Measurements from ENCODE around the gene CIDEA. TPM values are rescaled to one million over a fixed set of nuclear protein-coding genes. Genes with fewer than 3 reads are reported as not detected.

Gene CIDEA
- total RNA-seq, 4 donors from 2014 or later, result not detected

DNA sequence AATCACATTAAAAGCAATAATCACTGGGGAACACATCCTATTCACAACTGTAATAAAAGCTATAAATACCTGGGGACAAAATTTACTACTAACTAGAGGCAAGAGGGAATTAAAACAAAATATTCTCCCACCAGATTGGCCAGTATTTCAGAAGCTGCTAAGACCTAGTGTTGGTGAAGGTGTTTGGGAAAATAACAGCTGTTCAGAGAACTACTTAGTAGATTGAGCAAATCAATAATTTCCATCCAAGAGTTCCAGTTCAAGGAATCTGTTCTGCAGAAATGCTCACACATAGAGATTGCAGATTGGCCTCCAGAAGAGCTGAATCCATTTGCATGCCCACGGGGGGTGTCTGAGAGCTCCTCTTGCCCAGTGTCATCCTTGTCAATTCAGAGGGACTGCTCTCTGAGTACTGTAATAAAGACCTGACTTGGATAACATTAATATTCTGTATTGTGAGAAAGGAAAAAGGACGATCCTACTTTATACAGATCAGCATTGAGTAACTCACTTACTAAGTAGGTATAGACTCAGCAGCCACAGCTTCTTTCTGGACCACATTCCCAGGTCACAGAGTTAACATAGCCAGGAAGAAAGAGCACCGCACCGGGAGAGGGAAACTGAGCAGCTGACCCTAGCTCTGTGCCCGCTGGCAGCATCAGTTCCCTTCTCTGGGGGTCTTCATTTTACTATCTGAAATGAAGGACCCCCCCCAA lies 59.5 kb downstream of the CIDEA start:
- Histone ChIP-seq H3K4me3 (peak overlapping the region in 1 of 4 donors; percentile 9), H3K4me1 (peaks cover 70 to 89% (median 82%) of the 10 kb centered on the region in 4 donors), H3K27ac (replicated peaks in 1 of 4) (peak overlapping the region; percentile 77 to 100 (median 82)), H3K36me3 (peaks cover 15 to 64% (median 31%) of the 10 kb centered on the region in 4 donors), H3K27me3 (no peaks in the 10 kb centered on the region), H3K9me3 (peaks cover 0 to 7% (median 4%) of the 10 kb centered on the region in 4 donors)
- DNase-seq (ENCODE audit: extremely low spot score), result no peak
- TF ChIP-seq, protein P1, sequence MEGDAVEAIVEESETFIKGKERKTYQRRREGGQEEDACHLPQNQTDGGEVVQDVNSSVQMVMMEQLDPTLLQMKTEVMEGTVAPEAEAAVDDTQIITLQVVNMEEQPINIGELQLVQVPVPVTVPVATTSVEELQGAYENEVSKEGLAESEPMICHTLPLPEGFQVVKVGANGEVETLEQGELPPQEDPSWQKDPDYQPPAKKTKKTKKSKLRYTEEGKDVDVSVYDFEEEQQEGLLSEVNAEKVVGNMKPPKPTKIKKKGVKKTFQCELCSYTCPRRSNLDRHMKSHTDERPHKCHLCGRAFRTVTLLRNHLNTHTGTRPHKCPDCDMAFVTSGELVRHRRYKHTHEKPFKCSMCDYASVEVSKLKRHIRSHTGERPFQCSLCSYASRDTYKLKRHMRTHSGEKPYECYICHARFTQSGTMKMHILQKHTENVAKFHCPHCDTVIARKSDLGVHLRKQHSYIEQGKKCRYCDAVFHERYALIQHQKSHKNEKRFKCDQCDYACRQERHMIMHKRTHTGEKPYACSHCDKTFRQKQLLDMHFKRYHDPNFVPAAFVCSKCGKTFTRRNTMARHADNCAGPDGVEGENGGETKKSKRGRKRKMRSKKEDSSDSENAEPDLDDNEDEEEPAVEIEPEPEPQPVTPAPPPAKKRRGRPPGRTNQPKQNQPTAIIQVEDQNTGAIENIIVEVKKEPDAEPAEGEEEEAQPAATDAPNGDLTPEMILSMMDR (IDR thresholded peaks at IDR 0.05), result no peak
- no peak for TF ChIP-seq POLR2A (IDR thresholded peaks at IDR 0.05; ENCODE audit: low read depth)
- no peak for TF ChIP-seq POLR2AphosphoS5 (IDR thresholded peaks at IDR 0.05)
- TF ChIP-seq EP300 (IDR thresholded peaks at IDR 0.05), result no peak
- intact Hi-C loops (cut with DNase I), result no loop called here
- 57% methylated on average over 5 of the region's 5 CpGs for WGBS

DNA sequence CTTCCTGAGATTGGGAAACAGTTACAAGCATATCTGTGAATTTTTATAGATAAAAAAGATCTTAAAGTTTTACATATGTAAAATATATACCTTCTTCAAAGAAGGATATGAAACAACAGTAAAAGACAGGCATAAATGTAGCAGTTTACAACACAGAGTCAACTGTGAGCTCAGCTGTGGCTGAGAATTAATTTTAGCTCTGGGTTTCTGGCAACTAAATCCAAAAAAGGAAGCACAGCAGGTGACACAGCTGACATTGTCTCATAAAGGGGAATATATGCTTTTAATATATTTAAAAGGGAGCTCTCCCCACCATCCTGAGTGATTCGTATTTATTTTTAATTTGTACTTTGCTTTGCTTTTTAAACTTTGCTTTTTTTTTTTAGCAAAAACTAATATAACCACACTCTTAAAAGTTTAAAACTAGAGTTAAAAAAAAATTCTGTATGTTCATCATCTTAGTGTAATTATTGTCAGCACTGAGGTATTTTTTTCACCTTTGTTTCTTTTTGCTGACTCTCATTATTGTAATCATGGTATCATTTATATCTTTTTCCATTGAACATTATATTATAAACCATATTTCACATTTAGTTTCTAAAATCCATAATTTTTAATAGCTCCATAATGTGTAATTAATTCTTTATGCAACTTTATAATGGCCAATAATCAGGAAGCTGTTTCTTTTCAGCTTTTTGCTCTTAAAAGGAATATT lies 60.6 kb downstream of the CIDEA start:
- no peak for DNase-seq (ENCODE audit: extremely low spot score)
- H3K36me3 ChIP-seq, result peaks cover 18 to 66% (median 35%) of the 10 kb centered on the region in 4 donors
- TF ChIP-seq EP300 (IDR thresholded peaks at IDR 0.05), result no peak
- 60% methylated on average over 1 of the region's 1 CpG for WGBS
- peaks cover 0 to 7% (median 4%) of the 10 kb centered on the region in 4 donors for H3K9me3 ChIP-seq
- no peaks in the 10 kb centered on the region for H3K27me3 ChIP-seq
- H3K27ac ChIP-seq (replicated peaks in 1 of 4), result peak overlapping the region; percentile 77 to 100 (median 82)
- no peak overlapping the region for H3K4me3 ChIP-seq
- H3K4me1 ChIP-seq, result peaks cover 72 to 88% (median 78%) of the 10 kb centered on the region in 4 donors
- intact Hi-C loops (cut with DNase I), result no loop called here

DNA sequence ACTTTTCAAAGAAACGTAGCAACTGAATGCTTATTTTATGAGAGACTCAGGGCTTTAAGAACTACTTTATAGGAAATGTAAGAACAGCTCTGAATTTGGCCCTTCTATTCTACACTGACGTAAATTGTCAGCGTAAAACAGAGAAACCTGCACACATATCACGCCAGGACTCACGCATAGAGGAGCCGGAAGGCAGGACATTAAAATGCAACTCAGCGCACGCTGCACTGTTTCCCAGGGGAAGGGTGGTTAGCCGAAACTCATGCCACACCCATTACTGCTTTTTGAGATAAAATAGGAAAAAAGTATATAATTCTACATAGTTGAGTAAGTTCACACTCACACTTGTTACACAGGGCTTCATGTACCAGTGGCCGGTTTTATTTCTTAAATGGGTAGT lies 61.3 kb downstream of the CIDEA start:
- TF ChIP-seq POLR2A (IDR thresholded peaks at IDR 0.05; ENCODE audit: low read depth) (no peak), POLR2AphosphoS5 (IDR thresholded peaks at IDR 0.05) (peak in 1 of 2 donors; percentile 41), EP300 (IDR thresholded peaks at IDR 0.05) (no peak)
- TF ChIP-seq, protein P1 (IDR thresholded peaks at IDR 0.05), result no peak
- Histone ChIP-seq H3K4me3 (peak overlapping the region in 2 of 4 donors; percentile 1 to 34), H3K27ac (replicated peaks in 1 of 4) (peak overlapping the region; percentile 77 to 100 (median 82)), H3K36me3 (peaks cover 18 to 72% (median 40%) of the 10 kb centered on the region in 4 donors), H3K27me3 (no peaks in the 10 kb centered on the region), H3K4me1 (peaks cover 68 to 85% (median 75%) of the 10 kb centered on the region in 4 donors), H3K9me3 (peaks cover 0 to 7% (median 4%) of the 10 kb centered on the region in 4 donors)
- intact Hi-C loops (cut with DNase I), result no loop called here
- WGBS, result 44% methylated on average over 10 of the region's 10 CpGs
- DNase-seq (ENCODE audit: extremely low spot score), result no peak

- intact Hi-C loops (cut with DNase I), result no loop called here
- WGBS, result 32% methylated on average over 5 of the region's 5 CpGs
- Histone ChIP-seq H3K4me1 (peaks cover 69 to 85% (median 75%) of the 10 kb centered on the region in 4 donors), H3K9me3 (peaks cover 0 to 7% (median 4%) of the 10 kb centered on the region in 4 donors), H3K27ac (replicated peaks in 1 of 4) (peak overlapping the region; percentile 77 to 100 (median 82)), H3K36me3 (peaks cover 16 to 72% (median 42%) of the 10 kb centered on the region in 4 donors), H3K4me3 (peak overlapping the region in 2 of 4 donors; percentile 1 to 14), H3K27me3 (no peaks in the 10 kb centered on the region)
- DNase-seq (ENCODE audit: extremely low spot score), result no peak
- TF ChIP-seq, protein P1 (IDR thresholded peaks at IDR 0.05), result no peak
- no peak for TF ChIP-seq POLR2A (IDR thresholded peaks at IDR 0.05; ENCODE audit: low read depth)
- TF ChIP-seq EP300 (IDR thresholded peaks at IDR 0.05), result no peak
- TF ChIP-seq POLR2AphosphoS5 (IDR thresholded peaks at IDR 0.05), result no peak
Measured at GRCh38 chr18:12315911-12316310, 61.8 kb downstream of the CIDEA start.
